HepG2 (cell line): ENCODE measurements around the gene CFAP99. TPM values are rescaled to one million over a fixed set of nuclear protein-coding genes. Genes with fewer than 3 reads are reported as not detected.
A peak's percentile ranks its signal among the peaks of the same experiment; 100 is the strongest.

Experiments used
- ARID3A ChIP-seq: IDR thresholded peaks from 2 replicates; pipeline ENCODE4 v1.6.1; 2012; ENCODE audit warnings: low read depth, low read length, improper control_type of control experiment
- ATF7 ChIP-seq, 2 experiments: fragments of 450-650 bp in 1 of 2; sonication (generic) in 1 of 2; formaldehyde crosslinking in 1 of 2; IDR thresholded peaks; 2 replicates each; pipeline versions ENCODE4 v1.4.0 to v1.6.1; 2016 to 2020; ENCODE audit warnings: antibody characterized with exemption in 1 of 2, mild to moderate bottlenecking in 1 of 2, missing genetic modification reagents in 1 of 2
- HNRNPL ChIP-seq: fragments of 200-400 bp; formaldehyde crosslinking; IDR thresholded peaks from 2 replicates; pipeline ENCODE4 v1.6.1; 2017; ENCODE audit warnings: mild to moderate bottlenecking, low read depth, low read length
- RNF2 ChIP-seq: fragments of 450-650 bp; conservative IDR thresholded peaks from 2 replicates; pipeline ENCODE4 v1.6.1; 2016; ENCODE audit warnings: low read depth
- SIX1 ChIP-seq: sonication (generic); formaldehyde crosslinking; IDR thresholded peaks from 2 replicates; pipeline ENCODE4 v1.4.0; 2020; ENCODE audit warnings: missing genetic modification reagents, borderline replicate concordance
- ZNF251 ChIP-seq: sonication (generic); formaldehyde crosslinking; IDR thresholded peaks from 2 replicates; pipeline ENCODE4 v1.9.0; 2021; ENCODE audit warnings: mild to moderate bottlenecking, missing genetic modification reagents
- polyA plus RNA-seq, 8 experiments: library from polyadenylated mRNA; depleted of rRNA in 3 of 8; stranded (reverse) in 7 of 8; unstranded in 1 of 8; fragments of >200 nt; fragmentation: Illumina TruSeq in 4 of 8; extraction: Trizol in 4 of 8; gene quantifications; 2 replicates each; pipeline versions ENCODE4 v1.2.1 to v1.2.3, GENCODE V29; 2011 to 2016; ENCODE audit warnings: low read depth in 4 of 8, missing spikeins in 1 of 8, mixed read lengths in 1 of 8; ENCODE audit not compliant: insufficient read depth in 1 of 8
- total RNA-seq, 5 experiments: library from RNA; depleted of rRNA; stranded (reverse); fragments of >200 nt; fragmentation: Illumina TruSeq; extraction: Trizol; gene quantifications; 2 replicates each; pipeline ENCODE4 v1.2.3, GENCODE V29; 2016; ENCODE audit warnings: low read depth in 1 of 5
- TF ChIP-seq, protein P1 (sequence below): sonication (generic); formaldehyde crosslinking; IDR thresholded peaks from 2 replicates; pipeline ENCODE4 v1.5.0; 2020; ENCODE audit warnings: mild to moderate bottlenecking, missing genetic modification reagents
- TF ChIP-seq, protein P2 (sequence below): sonication (generic); formaldehyde crosslinking; IDR thresholded peaks from 2 replicates; pipeline ENCODE4 v1.4.0; 2020; ENCODE audit warnings: missing genetic modification reagents
- TF ChIP-seq, protein P3 (sequence below): sonication (generic); formaldehyde crosslinking; IDR thresholded peaks from 2 replicates; pipeline ENCODE4 v1.4.0; 2020; ENCODE audit warnings: missing genetic modification reagents

The CFAP99 gene
- total and polyA plus RNA-seq, 2 of the 13 experiments (the other 11 are each of a cell fraction or from before 2014, with no cell fraction given): not detected

GRCh38 chr4:2412885-2413716 lies 5.7 kb upstream of the CFAP99 start (continued):
- TF ChIP-seq, protein P1, sequence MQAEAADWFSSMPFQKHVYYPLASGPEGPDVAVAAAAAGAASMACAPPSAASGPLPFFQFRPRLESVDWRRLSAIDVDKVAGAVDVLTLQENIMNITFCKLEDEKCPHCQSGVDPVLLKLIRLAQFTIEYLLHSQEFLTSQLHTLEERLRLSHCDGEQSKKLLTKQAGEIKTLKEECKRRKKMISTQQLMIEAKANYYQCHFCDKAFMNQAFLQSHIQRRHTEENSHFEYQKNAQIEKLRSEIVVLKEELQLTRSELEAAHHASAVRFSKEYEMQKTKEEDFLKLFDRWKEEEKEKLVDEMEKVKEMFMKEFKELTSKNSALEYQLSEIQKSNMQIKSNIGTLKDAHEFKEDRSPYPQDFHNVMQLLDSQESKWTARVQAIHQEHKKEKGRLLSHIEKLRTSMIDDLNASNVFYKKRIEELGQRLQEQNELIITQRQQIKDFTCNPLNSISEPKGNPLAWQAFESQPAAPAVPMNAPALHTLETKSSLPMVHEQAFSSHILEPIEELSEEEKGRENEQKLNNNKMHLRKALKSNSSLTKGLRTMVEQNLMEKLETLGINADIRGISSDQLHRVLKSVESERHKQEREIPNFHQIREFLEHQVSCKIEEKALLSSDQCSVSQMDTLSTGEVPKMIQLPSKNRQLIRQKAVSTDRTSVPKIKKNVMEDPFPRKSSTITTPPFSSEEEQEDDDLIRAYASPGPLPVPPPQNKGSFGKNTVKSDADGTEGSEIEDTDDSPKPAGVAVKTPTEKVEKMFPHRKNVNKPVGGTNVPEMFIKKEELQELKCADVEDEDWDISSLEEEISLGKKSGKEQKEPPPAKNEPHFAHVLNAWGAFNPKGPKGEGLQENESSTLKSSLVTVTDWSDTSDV (CRISPR knock-in tag): no peak
- no peak for TF ChIP-seq RNF2
- peak; percentile 23; the same call in 1 of the 2 replicates for TF ChIP-seq SIX1 (CRISPR knock-in tag)
- TF ChIP-seq ZNF251 (CRISPR knock-in tag): no peak
- TF ChIP-seq ATF7 (IDR thresholded peaks at IDR 0.05): no peak
- no peak for TF ChIP-seq ATF7 (CRISPR knock-in tag; IDR thresholded peaks at IDR 0.05)
- TF ChIP-seq, protein P2, sequence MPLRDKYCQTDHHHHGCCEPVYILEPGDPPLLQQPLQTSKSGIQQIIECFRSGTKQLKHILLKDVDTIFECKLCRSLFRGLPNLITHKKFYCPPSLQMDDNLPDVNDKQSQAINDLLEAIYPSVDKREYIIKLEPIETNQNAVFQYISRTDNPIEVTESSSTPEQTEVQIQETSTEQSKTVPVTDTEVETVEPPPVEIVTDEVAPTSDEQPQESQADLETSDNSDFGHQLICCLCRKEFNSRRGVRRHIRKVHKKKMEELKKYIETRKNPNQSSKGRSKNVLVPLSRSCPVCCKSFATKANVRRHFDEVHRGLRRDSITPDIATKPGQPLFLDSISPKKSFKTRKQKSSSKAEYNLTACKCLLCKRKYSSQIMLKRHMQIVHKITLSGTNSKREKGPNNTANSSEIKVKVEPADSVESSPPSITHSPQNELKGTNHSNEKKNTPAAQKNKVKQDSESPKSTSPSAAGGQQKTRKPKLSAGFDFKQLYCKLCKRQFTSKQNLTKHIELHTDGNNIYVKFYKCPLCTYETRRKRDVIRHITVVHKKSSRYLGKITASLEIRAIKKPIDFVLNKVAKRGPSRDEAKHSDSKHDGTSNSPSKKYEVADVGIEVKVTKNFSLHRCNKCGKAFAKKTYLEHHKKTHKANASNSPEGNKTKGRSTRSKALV (CRISPR knock-in tag): 0 out of 2 replicates have a peak, but pooled peaks have one; percentile 48
- TF ChIP-seq, protein P3, sequence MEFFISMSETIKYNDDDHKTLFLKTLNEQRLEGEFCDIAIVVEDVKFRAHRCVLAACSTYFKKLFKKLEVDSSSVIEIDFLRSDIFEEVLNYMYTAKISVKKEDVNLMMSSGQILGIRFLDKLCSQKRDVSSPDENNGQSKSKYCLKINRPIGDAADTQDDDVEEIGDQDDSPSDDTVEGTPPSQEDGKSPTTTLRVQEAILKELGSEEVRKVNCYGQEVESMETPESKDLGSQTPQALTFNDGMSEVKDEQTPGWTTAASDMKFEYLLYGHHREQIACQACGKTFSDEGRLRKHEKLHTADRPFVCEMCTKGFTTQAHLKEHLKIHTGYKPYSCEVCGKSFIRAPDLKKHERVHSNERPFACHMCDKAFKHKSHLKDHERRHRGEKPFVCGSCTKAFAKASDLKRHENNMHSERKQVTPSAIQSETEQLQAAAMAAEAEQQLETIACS (CRISPR knock-in tag): no peak
- peak; percentile 95 for TF ChIP-seq HNRNPL
- no peak for TF ChIP-seq ARID3A
